ENCODE measurements around the gene EARS2. TPM values are rescaled to one million over a fixed set of nuclear protein-coding genes. Genes with fewer than 3 reads are reported as not detected.

The EARS2 gene
- total RNA-seq, 1 donor from 2014 or later = 15.3 TPM

GRCh38 chr16:23580391-23580790 is 23.2 kb upstream of the EARS2 start:
- Histone ChIP-seq H3K36me3 (peaks cover 72% of the 10 kb centered on the region), H3K27ac (no peak overlapping the region), H3K27me3 (no peaks in the 10 kb centered on the region), H3K4me1 (peaks cover 4% of the 10 kb centered on the region), H3K4me3 (no peak overlapping the region), H3K9me3 (no peaks in the 10 kb centered on the region)
- no peak for DNase-seq
- intact Hi-C loops (cut with DNase I) = no loop called here
- TF ChIP-seq CTCF (IDR thresholded peaks at IDR 0.05) = no peak
- ATAC-seq = no peak

- H3K27ac ChIP-seq = no peak overlapping the region
- H3K4me1 ChIP-seq = peaks cover 4% of the 10 kb centered on the region
- no peaks in the 10 kb centered on the region for H3K27me3 ChIP-seq
- ATAC-seq = no peak
- TF ChIP-seq CTCF (IDR thresholded peaks at IDR 0.05) = no peak
- H3K9me3 ChIP-seq = no peaks in the 10 kb centered on the region
- H3K4me3 ChIP-seq = no peak overlapping the region
- no peak for DNase-seq
- intact Hi-C loops (cut with DNase I) = no loop called here
- H3K36me3 ChIP-seq = peaks cover 72% of the 10 kb centered on the region
These were observed 22.2 kb upstream of the EARS2 start for GRCh38 chr16:23579371-23579770.

GRCh38 chr16:23578101-23578830 is 21.1 kb upstream of the EARS2 start:
- intact Hi-C loops (cut with DNase I) = no loop called here
- TF ChIP-seq CTCF (IDR thresholded peaks at IDR 0.05) = no peak
- H3K27ac ChIP-seq = no peak overlapping the region
- peaks cover 4% of the 10 kb centered on the region for H3K4me1 ChIP-seq
- no peak for ATAC-seq
- DNase-seq = no peak
- no peaks in the 10 kb centered on the region for H3K27me3 ChIP-seq
- no peaks in the 10 kb centered on the region for H3K9me3 ChIP-seq
- H3K36me3 ChIP-seq = peaks cover 80% of the 10 kb centered on the region
- no peak overlapping the region for H3K4me3 ChIP-seq

- H3K4me3 ChIP-seq = no peak overlapping the region
These were observed 20.3 kb upstream of the EARS2 start for GRCh38 chr16:23577493-23577892.

GRCh38 chr16:23575834-23576233 is 18.7 kb upstream of the EARS2 start:
- Histone ChIP-seq H3K9me3 (no peaks in the 10 kb centered on the region), H3K27ac (no peak overlapping the region), H3K27me3 (no peaks in the 10 kb centered on the region), H3K4me1 (peaks cover 4% of the 10 kb centered on the region), H3K4me3 (no peak overlapping the region), H3K36me3 (peaks cover 86% of the 10 kb centered on the region)
- intact Hi-C loops (cut with DNase I) = no loop called here
- ATAC-seq (no peak), DNase-seq (no peak)
- no peak for TF ChIP-seq CTCF (IDR thresholded peaks at IDR 0.05)

More at GRCh38 chr16:23577493-23577892, 20.3 kb upstream of the EARS2 start:
- Histone ChIP-seq H3K4me1 (peaks cover 4% of the 10 kb centered on the region), H3K27ac (no peak overlapping the region), H3K27me3 (no peaks in the 10 kb centered on the region), H3K9me3 (no peaks in the 10 kb centered on the region), H3K36me3 (peaks cover 86% of the 10 kb centered on the region)
- ATAC-seq (no peak), DNase-seq (no peak)
- no peak for TF ChIP-seq CTCF (IDR thresholded peaks at IDR 0.05)
- intact Hi-C loops (cut with DNase I) = no loop called here

All from upper lobe of right lung (tissue), 1 donor.